Ecto neural progenitor cell (in vitro differentiated cells): ENCODE results near the gene IL3.

Experiments used
- DNase-seq: peaks from one replicate; pipeline ENCODE4 v3.0.0-alpha.2; 2018; ENCODE audit warnings: low spot score

The IL3 gene

GRCh38 chr5:132025403-132025971 lies 35.0 kb upstream of the IL3 start:
- peak; percentile 22 for DNase-seq

- DNase-seq: peak; percentile 29
Observed at GRCh38 chr5:132026516-132027008, 33.9 kb upstream of the IL3 start.

GRCh38 chr5:132027027-132027426 lies 33.4 kb upstream of the IL3 start:
- no peak for DNase-seq

- no peak for DNase-seq
Observed at GRCh38 chr5:132029609-132030330, 30.7 kb upstream of the IL3 start.

GRCh38 chr5:132030610-132031009 lies 29.8 kb upstream of the IL3 start:
- DNase-seq: no peak

- no peak for DNase-seq
Observed at GRCh38 chr5:132032196-132032595, 28.3 kb upstream of the IL3 start.

GRCh38 chr5:132033122-132033521 lies 27.3 kb upstream of the IL3 start:
- no peak for DNase-seq

- DNase-seq: no peak
Observed at GRCh38 chr5:132037353-132037752, 23.1 kb upstream of the IL3 start.

- no peak for DNase-seq
Observed at GRCh38 chr5:132044207-132044606, 16.2 kb upstream of the IL3 start.

GRCh38 chr5:132046880-132047299 lies 13.6 kb upstream of the IL3 start:
- DNase-seq: peak; percentile 37

- peak; percentile 20 for DNase-seq
Observed at GRCh38 chr5:132049093-132049492, 11.4 kb upstream of the IL3 start.

GRCh38 chr5:132049559-132049958 lies 10.9 kb upstream of the IL3 start:
- DNase-seq: no peak

- peak; percentile 27 for DNase-seq
Observed at GRCh38 chr5:132050136-132050535, 10.3 kb upstream of the IL3 start.

GRCh38 chr5:132050661-132051552 lies 9.5 kb upstream of the IL3 start:
- no peak for DNase-seq

GRCh38 chr5:132052520-132052919 lies 7.9 kb upstream of the IL3 start:
- peak; percentile 37 for DNase-seq

GRCh38 chr5:132053483-132053882 lies 7.0 kb upstream of the IL3 start:
- DNase-seq: peak; percentile 34

- peak; percentile 22 for DNase-seq
Observed at GRCh38 chr5:132054031-132054696, 6.3 kb upstream of the IL3 start.

GRCh38 chr5:132054697-132055440 lies 5.6 kb upstream of the IL3 start:
- peak; percentile 19 for DNase-seq

- no peak for DNase-seq
Observed at GRCh38 chr5:132055441-132055807, 5.0 kb upstream of the IL3 start.

- DNase-seq: peak; percentile 32
Observed at GRCh38 chr5:132055808-132056609, 4.4 kb upstream of the IL3 start.
